ENCODE data around the gene TBX1.

The TBX1 gene

DNA sequence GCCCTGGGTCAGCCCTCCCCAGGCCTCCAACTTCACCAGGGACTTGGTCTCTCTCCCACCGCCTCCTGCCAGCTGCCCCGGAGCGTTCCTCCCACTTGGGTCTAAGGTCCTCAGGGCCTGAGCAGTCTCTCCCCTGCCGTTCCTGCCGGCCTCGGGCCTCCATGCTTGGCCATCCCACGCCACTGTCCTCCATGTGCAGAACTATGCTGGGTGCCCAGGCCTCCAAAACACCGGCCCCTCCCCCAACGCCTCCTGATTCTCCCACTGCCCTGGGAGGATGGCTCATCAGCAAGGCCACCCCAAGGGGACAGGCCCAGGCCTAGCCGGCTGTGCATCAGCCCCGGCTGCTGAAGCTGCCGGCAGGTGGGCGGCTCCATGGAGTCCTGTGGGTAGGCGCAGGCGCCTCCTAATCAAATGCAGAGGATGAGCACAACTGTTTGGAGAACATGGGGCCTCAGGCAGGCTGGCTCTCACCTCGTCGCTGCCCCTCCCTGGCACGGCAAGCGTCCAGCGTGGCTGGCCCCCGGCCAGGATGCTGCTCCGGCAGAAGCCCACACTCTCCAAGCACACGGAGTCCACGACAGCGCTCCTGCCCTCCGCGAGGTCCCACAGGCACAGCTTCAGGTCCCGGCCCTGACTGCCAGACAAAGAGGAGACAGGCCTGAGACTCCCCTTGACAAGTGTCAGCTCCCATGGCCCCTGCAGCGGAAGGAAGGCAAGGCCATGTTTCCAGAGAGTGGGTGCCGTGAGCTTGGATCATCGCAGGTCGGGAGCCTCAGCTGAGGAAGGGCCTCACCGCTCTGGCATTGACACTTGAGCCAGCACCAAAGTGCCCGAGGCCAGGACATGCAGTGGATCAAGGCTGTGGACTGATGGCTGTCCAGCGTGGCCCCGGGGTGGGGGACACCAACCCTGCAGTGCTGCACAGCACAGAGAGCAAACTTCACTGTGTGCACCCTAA, 51.5 kb downstream of the TBX1 start:
- DNase-seq (ENCODE audit: low read depth in 2 of 2): no peak

DNA sequence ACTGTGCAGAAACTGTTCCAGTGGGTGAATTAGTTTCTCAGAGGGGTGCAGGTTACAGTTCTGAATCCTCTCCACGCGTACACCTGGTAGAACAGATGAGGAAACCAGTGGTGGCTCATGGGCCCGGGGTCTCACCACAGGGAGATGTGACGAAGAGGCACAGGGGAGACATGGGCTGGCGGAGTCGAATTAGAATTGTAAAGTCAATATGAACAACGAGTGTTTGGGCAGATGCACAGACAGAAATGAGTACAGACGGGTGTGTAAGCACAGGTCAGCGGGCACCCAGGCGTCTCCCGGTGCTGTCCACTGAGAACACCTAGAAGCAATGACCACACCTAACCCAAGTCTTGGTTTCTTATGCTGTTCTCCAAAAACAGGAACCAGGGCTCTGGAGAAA, 52.3 kb downstream of the TBX1 start:
- DNase-seq (ENCODE audit: low read depth in 2 of 2): no peak

DNA sequence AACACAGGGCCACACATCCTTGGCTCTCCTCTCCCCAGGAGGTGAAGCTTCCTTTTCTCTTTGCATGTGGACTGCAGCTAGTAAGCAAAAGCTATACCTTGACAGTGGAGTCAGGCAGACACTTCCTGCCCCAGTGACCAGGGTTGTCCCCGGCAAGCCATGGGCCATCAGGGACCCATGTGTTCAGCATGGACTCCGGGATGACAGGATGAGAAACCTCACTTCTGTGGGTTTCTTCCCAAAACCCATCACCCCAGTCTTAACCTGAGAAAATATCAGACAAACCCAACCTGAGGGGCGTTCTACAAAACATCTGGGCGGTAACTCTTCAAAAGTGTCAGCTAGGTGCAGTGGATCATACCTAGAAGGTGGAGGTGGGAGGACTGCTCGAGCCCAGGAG, 53.9 kb downstream of the TBX1 start:
- no peak for DNase-seq (ENCODE audit: low read depth in 2 of 2)

DNA sequence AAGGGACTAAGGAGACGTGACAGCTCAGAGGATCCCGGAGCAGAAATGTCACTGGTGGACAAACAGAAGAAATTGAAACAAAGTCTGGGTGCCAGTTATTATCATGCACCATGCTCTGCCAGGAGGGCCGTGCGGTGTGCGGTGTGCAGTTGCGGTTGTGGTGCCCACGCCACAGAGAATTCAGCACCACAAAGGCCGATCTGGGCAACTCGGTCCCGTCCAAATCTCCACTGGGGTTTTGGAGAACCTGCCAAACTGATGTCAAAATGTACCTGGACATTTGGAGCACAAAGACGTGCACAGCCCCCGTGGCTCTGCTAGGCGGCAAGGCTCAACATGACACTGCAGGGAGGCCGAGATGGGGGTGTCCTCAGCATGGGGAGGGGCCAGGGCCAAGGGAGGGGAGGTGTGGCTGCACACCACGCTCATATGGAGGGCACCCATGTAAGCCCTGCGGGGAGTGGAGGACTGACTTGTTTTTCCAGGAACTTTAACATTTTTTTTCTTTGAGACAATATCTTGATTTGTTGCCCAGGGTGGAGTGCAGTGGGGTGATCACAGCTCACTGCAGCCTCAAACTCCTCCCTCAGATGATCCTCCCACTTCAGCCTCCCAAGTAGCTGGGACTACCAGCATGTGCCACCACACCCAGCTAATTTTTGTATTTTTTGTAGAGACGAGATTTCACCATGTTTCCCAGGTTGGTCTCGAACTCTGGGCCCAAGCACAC, 54.7 kb downstream of the TBX1 start:
- DNase-seq (ENCODE audit: low read depth in 2 of 2): no peak

DNA sequence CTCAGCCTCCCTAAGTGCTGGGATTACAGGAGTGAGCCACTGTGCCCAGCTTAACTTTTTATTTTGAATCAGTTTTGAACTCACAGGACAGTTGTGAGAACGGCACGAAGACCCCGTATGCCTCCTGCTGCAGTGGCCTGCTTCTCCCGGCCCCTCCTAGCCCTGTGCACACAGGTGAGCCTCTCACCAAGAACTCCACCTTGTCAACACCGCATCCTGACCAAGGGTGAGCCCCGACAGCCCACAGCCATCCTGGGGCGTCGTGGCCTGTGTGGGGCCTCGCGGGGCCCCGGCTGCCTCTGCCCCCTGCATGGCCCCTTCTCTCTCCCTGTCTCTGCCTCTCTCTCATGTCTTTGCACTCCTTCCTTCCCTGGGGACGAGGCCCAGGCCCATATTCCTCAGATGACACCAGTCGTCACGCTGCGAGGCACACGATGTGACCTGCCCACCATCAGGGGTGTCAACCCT, 55.3 kb downstream of the TBX1 start:
- DNase-seq (ENCODE audit: low read depth in 2 of 2): no peak

DNA sequence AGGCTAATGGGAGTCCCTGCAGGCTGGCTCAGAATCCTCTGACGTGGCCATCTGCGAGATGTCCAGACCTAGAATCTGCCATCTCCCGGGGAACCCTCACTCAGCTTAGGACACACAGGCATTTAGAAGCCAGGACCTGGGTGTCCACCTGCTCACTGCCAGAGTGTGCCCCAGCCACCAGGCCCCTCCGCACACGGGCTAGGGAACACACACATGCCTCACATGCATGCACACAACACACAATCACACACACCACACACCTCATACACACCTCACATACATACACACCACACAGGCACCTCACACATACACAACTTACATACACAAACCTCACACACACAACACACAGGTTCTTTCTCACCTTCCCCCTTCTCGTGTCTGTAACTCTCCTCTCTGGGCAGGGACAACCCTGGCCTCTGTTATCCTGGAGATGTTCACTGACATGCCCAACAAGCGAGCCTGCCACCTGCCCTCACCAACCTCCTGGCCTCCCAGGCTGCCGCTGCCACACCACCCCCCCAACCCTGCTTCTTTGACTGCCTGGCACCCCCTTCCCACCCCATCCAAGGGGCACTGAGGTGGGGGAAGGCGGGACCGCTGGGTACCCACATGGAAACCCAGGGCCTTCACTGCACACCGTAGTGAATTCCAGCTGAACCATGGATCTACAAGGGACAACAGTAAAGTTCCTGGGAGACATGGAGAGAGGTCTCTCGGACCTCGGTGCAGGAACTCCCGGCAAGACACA, 56.0 kb downstream of the TBX1 start:
- DNase-seq (ENCODE audit: low read depth in 2 of 2): no peak

Measured in stimulated activated CD8-positive, alpha-beta memory T cell treated with anti-CD3 and anti-CD28 coated beads, Interleukin-7, amount 100 ng/mL, for 4 hours (primary cell).